ENCODE measurements around the gene MAPK1. TPM values are rescaled to one million over a fixed set of nuclear protein-coding genes. Genes with fewer than 3 reads are reported as not detected.

Gene MAPK1
- total and polyA plus RNA-seq, 9 of the 15 experiments (the other 6 are each of a cell fraction or from before 2014, with no cell fraction given): 46.3 to 575 (median 283) TPM

GRCh38 chr22:21791635-21792625 lies 75.5 kb downstream of the MAPK1 start (continued):
- TF ChIP-seq, protein P1, sequence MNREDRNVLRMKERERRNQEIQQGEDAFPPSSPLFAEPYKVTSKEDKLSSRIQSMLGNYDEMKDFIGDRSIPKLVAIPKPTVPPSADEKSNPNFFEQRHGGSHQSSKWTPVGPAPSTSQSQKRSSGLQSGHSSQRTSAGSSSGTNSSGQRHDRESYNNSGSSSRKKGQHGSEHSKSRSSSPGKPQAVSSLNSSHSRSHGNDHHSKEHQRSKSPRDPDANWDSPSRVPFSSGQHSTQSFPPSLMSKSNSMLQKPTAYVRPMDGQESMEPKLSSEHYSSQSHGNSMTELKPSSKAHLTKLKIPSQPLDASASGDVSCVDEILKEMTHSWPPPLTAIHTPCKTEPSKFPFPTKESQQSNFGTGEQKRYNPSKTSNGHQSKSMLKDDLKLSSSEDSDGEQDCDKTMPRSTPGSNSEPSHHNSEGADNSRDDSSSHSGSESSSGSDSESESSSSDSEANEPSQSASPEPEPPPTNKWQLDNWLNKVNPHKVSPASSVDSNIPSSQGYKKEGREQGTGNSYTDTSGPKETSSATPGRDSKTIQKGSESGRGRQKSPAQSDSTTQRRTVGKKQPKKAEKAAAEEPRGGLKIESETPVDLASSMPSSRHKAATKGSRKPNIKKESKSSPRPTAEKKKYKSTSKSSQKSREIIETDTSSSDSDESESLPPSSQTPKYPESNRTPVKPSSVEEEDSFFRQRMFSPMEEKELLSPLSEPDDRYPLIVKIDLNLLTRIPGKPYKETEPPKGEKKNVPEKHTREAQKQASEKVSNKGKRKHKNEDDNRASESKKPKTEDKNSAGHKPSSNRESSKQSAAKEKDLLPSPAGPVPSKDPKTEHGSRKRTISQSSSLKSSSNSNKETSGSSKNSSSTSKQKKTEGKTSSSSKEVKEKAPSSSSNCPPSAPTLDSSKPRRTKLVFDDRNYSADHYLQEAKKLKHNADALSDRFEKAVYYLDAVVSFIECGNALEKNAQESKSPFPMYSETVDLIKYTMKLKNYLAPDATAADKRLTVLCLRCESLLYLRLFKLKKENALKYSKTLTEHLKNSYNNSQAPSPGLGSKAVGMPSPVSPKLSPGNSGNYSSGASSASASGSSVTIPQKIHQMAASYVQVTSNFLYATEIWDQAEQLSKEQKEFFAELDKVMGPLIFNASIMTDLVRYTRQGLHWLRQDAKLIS (CRISPR knock-in tag; IDR thresholded peaks at IDR 0.05): peak; percentile 89
- TF ChIP-seq ELF2 (CRISPR knock-in tag; IDR thresholded peaks at IDR 0.05) (no peak), TOE1 (IDR thresholded peaks at IDR 0.05; ENCODE audit: borderline replicate concordance) (no peak), TOE1 (CRISPR knock-in tag; IDR thresholded peaks at IDR 0.05; ENCODE audit: borderline replicate concordance, low read depth) (peak; percentile 98), NR2C2 (CRISPR knock-in tag; IDR thresholded peaks at IDR 0.05) (peak; percentile 80), NR2C2 (tag; IDR thresholded peaks at IDR 0.05) (no peak)
- TF ChIP-seq, protein P2, sequence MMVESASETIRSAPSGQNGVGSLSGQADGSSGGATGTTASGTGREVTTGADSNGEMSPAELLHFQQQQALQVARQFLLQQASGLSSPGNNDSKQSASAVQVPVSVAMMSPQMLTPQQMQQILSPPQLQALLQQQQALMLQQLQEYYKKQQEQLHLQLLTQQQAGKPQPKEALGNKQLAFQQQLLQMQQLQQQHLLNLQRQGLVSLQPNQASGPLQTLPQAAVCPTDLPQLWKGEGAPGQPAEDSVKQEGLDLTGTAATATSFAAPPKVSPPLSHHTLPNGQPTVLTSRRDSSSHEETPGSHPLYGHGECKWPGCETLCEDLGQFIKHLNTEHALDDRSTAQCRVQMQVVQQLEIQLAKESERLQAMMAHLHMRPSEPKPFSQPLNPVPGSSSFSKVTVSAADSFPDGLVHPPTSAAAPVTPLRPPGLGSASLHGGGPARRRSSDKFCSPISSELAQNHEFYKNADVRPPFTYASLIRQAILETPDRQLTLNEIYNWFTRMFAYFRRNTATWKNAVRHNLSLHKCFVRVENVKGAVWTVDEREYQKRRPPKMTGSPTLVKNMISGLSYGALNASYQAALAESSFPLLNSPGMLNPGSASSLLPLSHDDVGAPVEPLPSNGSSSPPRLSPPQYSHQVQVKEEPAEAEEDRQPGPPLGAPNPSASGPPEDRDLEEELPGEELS (CRISPR knock-in tag; IDR thresholded peaks at IDR 0.05; ENCODE audit: borderline replicate concordance): peak; percentile 86; the same call in 1 of the 2 replicates
